IMR-90 (cell line): ENCODE measurements around the gene SH3TC1. TPM values are rescaled to one million over a fixed set of nuclear protein-coding genes. Genes with fewer than 3 reads are reported as not detected.

Experiments used
- ATAC-seq: fragments of 200-7000 bp; cut with Tn5 transposase; 2 replicates; pipeline ENCODE4 v1.9.1; 2020; ENCODE audit warnings: low read depth, mild to moderate bottlenecking, moderate library complexity
- BruUV-seq: library from RNA; stranded (reverse); fragments of 400-500 nt; replicated peaks from 2 replicates; lab custom pipeline; 2021; lab: Mats Ljungman, UMichigan
- CTCF ChIA-PET: fragments of 300-600 bp; formaldehyde crosslinking; extraction: SDS; loops from one replicate; lab custom pipeline; 2021; ENCODE audit warnings: antibody characterized with exemption; lab: Yijun Ruan, JAX
- POLR2A ChIA-PET: fragments of 300-600 bp; sonication (Branson Sonifier 250); formaldehyde crosslinking; loops from one replicate; lab custom pipeline; 2022; ENCODE audit warnings: antibody characterized with exemption; ENCODE audit not compliant: unreplicated experiment; lab: Charles Lee
- DNase-seq: peaks from one replicate; pipeline ENCODE4 v3.0.0; 2013
- H2AFZ ChIP-seq: replicated peaks from 2 replicates; pipeline ENCODE3; 2013; ENCODE audit warnings: low read length, mild to moderate bottlenecking; ENCODE audit not compliant: poor library complexity
- H2AK5ac ChIP-seq: 2 replicates; pipeline ENCODE4 v1.6.1; 2013; ENCODE audit warnings: low read depth, low read length, inconsistent platforms
- H2AK9ac ChIP-seq: replicated peaks from 2 replicates; pipeline ENCODE3; 2013; ENCODE audit warnings: mild to moderate bottlenecking, low read depth, low read length, moderate library complexity; ENCODE audit not compliant: poor library complexity
- H2BK120ac ChIP-seq: 2 replicates; pipeline ENCODE4 v1.6.1; 2013; ENCODE audit warnings: low read depth, low read length, inconsistent platforms
- H2BK15ac ChIP-seq: 3 replicates; pipeline ENCODE4 v1.6.1; 2013; ENCODE audit warnings: low read depth, low read length, inconsistent platforms
- H2BK20ac ChIP-seq: 2 replicates; pipeline ENCODE4 v1.6.1; 2013; ENCODE audit warnings: low read depth, mild to moderate bottlenecking, inconsistent platforms, low read length, moderate library complexity
- H2BK5ac ChIP-seq: 2 replicates; pipeline ENCODE4 v1.6.1; 2013; ENCODE audit warnings: mild to moderate bottlenecking, low read depth, low read length, inconsistent platforms; ENCODE audit not compliant: poor library complexity, severe bottlenecking
- H3K14ac ChIP-seq: replicated peaks from 2 replicates; pipeline ENCODE4 v1.6.1; 2013; ENCODE audit warnings: low read depth, low read length, inconsistent platforms
- H3K18ac ChIP-seq: 2 replicates; pipeline ENCODE4 v1.6.1; 2013; ENCODE audit warnings: low read depth, low read length, control low read depth
- H3K23ac ChIP-seq: 2 replicates; pipeline ENCODE4 v1.6.1; 2013; ENCODE audit warnings: low read depth, low read length, inconsistent platforms
- H3K27ac ChIP-seq: 2 replicates; pipeline ENCODE4 v1.5.1; 2013; ENCODE audit warnings: mild to moderate bottlenecking, control low read depth, low read length; ENCODE audit not compliant: insufficient read depth
- H3K27me3 ChIP-seq: 2 replicates; pipeline ENCODE4 v1.6.1; 2013; ENCODE audit warnings: low read length; ENCODE audit not compliant: control insufficient read depth, insufficient read depth
- H3K36me3 ChIP-seq: 2 replicates; pipeline ENCODE4 v1.6.1; 2013; ENCODE audit warnings: low read length, mixed read lengths; ENCODE audit not compliant: control insufficient read depth, insufficient read depth
- H3K4ac ChIP-seq: 2 replicates; pipeline ENCODE4 v1.6.1; 2013; ENCODE audit warnings: low read depth, low read length, inconsistent platforms
- H3K4me1 ChIP-seq: 2 replicates; pipeline ENCODE4 v1.6.1; 2013; ENCODE audit warnings: low read length, mixed read lengths; ENCODE audit not compliant: control insufficient read depth, insufficient read depth
- H3K4me2 ChIP-seq: 2 replicates; pipeline ENCODE4 v1.6.1; 2013; ENCODE audit warnings: low read depth, mild to moderate bottlenecking, control low read depth, low read length, moderate library complexity
- H3K4me3 ChIP-seq: 2 replicates; pipeline ENCODE4 v1.5.1; 2013; ENCODE audit warnings: low read depth, mild to moderate bottlenecking, control low read depth, low read length, moderate library complexity; ENCODE audit not compliant: insufficient read depth
- H3K56ac ChIP-seq: 2 replicates; pipeline ENCODE4 v1.6.1; 2013; ENCODE audit warnings: low read length, inconsistent platforms; ENCODE audit not compliant: insufficient read depth; ENCODE audit errors: extremely low read depth
- H3K79me1 ChIP-seq, 2 experiments: 2 replicates each; pipeline ENCODE4 v1.6.1; 2013; ENCODE audit warnings: low read length in 2 of 2, inconsistent platforms in 1 of 2, low read depth in 1 of 2
- H3K9ac ChIP-seq: 2 replicates; pipeline ENCODE4 v1.6.1; 2013; ENCODE audit warnings: low read depth, low read length, control low read depth
- H3K9me1 ChIP-seq: 2 replicates; pipeline ENCODE4 v1.6.1; 2013; ENCODE audit warnings: low read length, inconsistent platforms; ENCODE audit not compliant: insufficient read depth
- H3K9me3 ChIP-seq: 2 replicates; pipeline ENCODE4 v1.6.1; 2013; ENCODE audit warnings: low read length; ENCODE audit not compliant: control insufficient read depth, insufficient read depth
- H4K20me1 ChIP-seq: 2 replicates; pipeline ENCODE4 v1.6.1; 2013; ENCODE audit warnings: low read length, inconsistent platforms; ENCODE audit not compliant: insufficient read depth
- H4K5ac ChIP-seq: 2 replicates; pipeline ENCODE4 v1.6.1; 2013; ENCODE audit warnings: mild to moderate bottlenecking, low read depth, low read length, control low read depth
- H4K8ac ChIP-seq, 2 experiments: 2 replicates each; pipeline ENCODE4 v1.6.1; 2013; ENCODE audit warnings: low read depth in 2 of 2, low read length in 2 of 2, control low read depth in 1 of 2, inconsistent platforms in 1 of 2
- H4K91ac ChIP-seq: 2 replicates; pipeline ENCODE4 v1.6.1; 2013; ENCODE audit warnings: low read depth, low read length, inconsistent platforms; ENCODE audit not compliant: insufficient read depth
- BHLHE40 ChIP-seq: fragments of 150-350 bp; IDR thresholded peaks from 2 replicates; pipeline ENCODE4 v1.6.1; 2016; ENCODE audit warnings: mild to moderate bottlenecking, low read depth, low read length
- CHD1 ChIP-seq: IDR thresholded peaks from 2 replicates; pipeline ENCODE4 v1.6.1; 2012; ENCODE audit warnings: low read depth, low read length, improper control_type of control experiment
- FOS ChIP-seq: fragments of 150-350 bp; IDR thresholded peaks from 2 replicates; pipeline ENCODE4 v1.6.1; 2016; ENCODE audit warnings: low read depth, low read length
- MAFK ChIP-seq: IDR thresholded peaks from 2 replicates; pipeline ENCODE4 v1.6.1; 2012; ENCODE audit warnings: low read depth, low read length, improper control_type of control experiment
- MXI1 ChIP-seq: IDR thresholded peaks from 2 replicates; pipeline ENCODE4 v1.6.1; 2012; ENCODE audit warnings: low read depth, mild to moderate bottlenecking, low read length, moderate library complexity, borderline replicate concordance
- NFE2L2 ChIP-seq: fragments of 150-350 bp; IDR thresholded peaks from 2 replicates; pipeline ENCODE4 v1.6.1; 2016; ENCODE audit warnings: low read depth, mild to moderate bottlenecking, low read length
- POLR2A ChIP-seq: IDR thresholded peaks from 2 replicates; pipeline ENCODE4 v1.6.1; 2012; ENCODE audit warnings: mild to moderate bottlenecking, low read depth, low read length
- RAD21 ChIP-seq: IDR thresholded peaks from 2 replicates; pipeline ENCODE4 v1.6.1; 2012; ENCODE audit warnings: low read length, improper control_type of control experiment
- RCOR1 ChIP-seq: IDR thresholded peaks from 2 replicates; pipeline ENCODE4 v1.6.1; 2012; ENCODE audit warnings: mild to moderate bottlenecking, low read length, improper control_type of control experiment; ENCODE audit not compliant: insufficient replicate concordance
- RFX5 ChIP-seq: IDR thresholded peaks from 2 replicates; pipeline ENCODE4 v1.8.0; 2012; ENCODE audit warnings: low read depth, mild to moderate bottlenecking, low read length, moderate library complexity
- SMC3 ChIP-seq: fragments of 150-350 bp; IDR thresholded peaks from 2 replicates; pipeline ENCODE4 v1.6.1; 2016; ENCODE audit warnings: low read depth, mild to moderate bottlenecking, antibody characterized with exemption, low read length, moderate library complexity
- WGBS, 2 experiments: methylation state at CpG; one replicate each; pipeline versions ENCODE4 v1.1.5 to v1.1.7; 2013; ENCODE audit warnings: missing lambda C conversion rate in 2 of 2; ENCODE audit not compliant: insufficient read length in 1 of 2; ENCODE audit errors: extremely low coverage in 2 of 2; 5-methylcytosine and 5-hydroxymethylcytosine counted together
- dilution Hi-C: fragments of 300-500 bp; cut with HindIII; formaldehyde crosslinking; loops from one replicate; pipeline ENCODE4 v1.14.3; 2018; ENCODE audit warnings: low sequenced_read_pairs; ENCODE audit not compliant: unreplicated experiment
- in situ Hi-C: fragments of 300-500 bp; cut with MboI; formaldehyde crosslinking; loops from 3 replicates; pipeline ENCODE4 v1.14.3; 2019; ENCODE audit warnings: low sequenced_read_pairs, inconsistent platforms, mixed read lengths
- intact Hi-C: fragments of 100-400 bp; cut with micrococcal nuclease; formaldehyde crosslinking; loops from 2 replicates; pipeline ENCODE4 v1.10.0; 2022
- polyA plus RNA-seq, 3 experiments: library from polyadenylated mRNA; depleted of rRNA; stranded (reverse); fragments of >200 nt; gene quantifications; 2 replicates each; pipeline ENCODE4 v1.2.3, GENCODE V29; 2012; ENCODE audit warnings: low replicate concordance in 1 of 3
- total RNA-seq: library from RNA; depleted of rRNA; stranded (reverse); fragments of >200 nt; gene quantifications from 2 replicates; pipeline ENCODE4 v1.2.3, GENCODE V29; 2012
- TF ChIP-seq, protein P1 (sequence below): fragments of 150-350 bp; IDR thresholded peaks from 2 replicates; pipeline ENCODE4 v1.6.1; 2017; ENCODE audit warnings: mild to moderate bottlenecking, antibody characterized with exemption, low read length, low read depth
- TF ChIP-seq, protein P2 (sequence below): conservative IDR thresholded peaks from 2 replicates; pipeline ENCODE4 v1.5.1; 2012; ENCODE audit warnings: mild to moderate bottlenecking, low read depth, low read length, improper control_type of control experiment
- TF ChIP-seq, protein P3 (sequence below): fragments of 150-350 bp; IDR thresholded peaks from 2 replicates; pipeline ENCODE4 v1.6.1; 2016; ENCODE audit warnings: low read depth, mild to moderate bottlenecking, low read length, moderate library complexity, borderline replicate concordance

The SH3TC1 gene
- total and polyA plus RNA-seq, 2 of the 4 experiments (the other 2 are of a cell fraction): 1.6 to 2.2 TPM

DNA sequence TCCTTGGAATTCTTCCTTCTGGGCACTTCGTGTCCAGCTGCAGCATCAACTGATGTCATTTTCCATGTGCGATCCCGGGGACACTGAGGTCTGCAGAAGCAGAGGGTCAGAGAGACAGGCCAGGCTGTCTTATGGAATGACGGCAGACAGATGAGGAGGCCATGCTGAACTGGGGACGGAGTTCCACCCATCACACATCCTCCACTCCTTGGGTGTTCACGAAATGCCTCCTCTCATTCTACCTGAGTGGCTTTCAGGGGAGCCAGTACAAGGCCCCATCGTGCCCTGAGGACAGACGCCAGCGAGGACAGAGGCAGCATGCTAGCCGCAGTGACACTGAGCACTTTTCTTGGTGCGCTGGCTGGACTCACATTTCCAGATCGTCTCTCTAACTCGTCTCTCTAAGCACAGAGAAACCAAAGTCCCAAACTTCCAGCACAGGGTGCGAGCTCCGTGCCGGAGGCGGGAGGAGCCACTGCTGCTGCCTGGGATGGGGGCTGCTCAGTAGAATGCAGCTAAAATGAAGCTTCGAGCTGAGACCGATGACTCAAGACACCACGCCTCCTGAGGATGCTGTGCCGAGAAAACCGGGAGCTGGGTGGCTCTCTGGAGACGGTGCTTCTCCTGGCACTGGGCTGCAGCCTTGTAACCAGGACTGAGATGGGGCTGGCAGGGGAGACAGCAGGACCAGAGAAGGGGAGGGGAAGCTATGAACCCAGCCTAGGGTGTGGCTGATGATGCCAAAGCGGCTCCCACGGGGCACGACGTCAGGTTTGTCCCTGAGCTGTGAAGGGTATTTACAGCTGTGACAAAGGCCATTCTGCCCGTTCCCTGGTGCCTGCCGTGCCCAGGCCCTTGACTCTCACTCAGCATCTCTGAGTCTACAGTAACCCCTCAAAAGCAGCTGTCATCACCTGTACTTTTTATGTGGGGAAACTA lies 48.7 kb upstream of the SH3TC1 start:
- Histone ChIP-seq H3K27ac (no peak overlapping the region), H2BK5ac (no peak overlapping the region), H3K4ac (no peak overlapping the region), H3K56ac (no peak overlapping the region), H3K4me1 (no peaks in the 10 kb centered on the region), H3K4me2 (no peak overlapping the region), H3K36me3 (no peaks in the 10 kb centered on the region), H4K5ac (no peak overlapping the region), H4K8ac (no peak overlapping the region), H3K9me3 (no peaks in the 10 kb centered on the region), H3K4me3 (no peak overlapping the region), H2BK120ac (no peak overlapping the region), H3K14ac (no peak overlapping the region), H4K20me1 (no peaks in the 10 kb centered on the region; the same call in 1 of the 2 replicates), H3K9ac (no peak overlapping the region), H2BK20ac (no peak overlapping the region), H3K9me1 (0 out of 2 replicates have a peak, but pooled peaks cover 4% of the 10 kb centered on the region), H2AFZ (no peak overlapping the region), H3K18ac (no peak overlapping the region), H3K79me1 (no peaks in the 10 kb centered on the region), H2AK9ac (no peak overlapping the region), H4K91ac (no peak overlapping the region), H3K23ac (no peak overlapping the region), H2BK15ac (no peak overlapping the region), H3K27me3 (peaks cover 71% of the 10 kb centered on the region), H2AK5ac (no peak overlapping the region)
- intact Hi-C loops: no loop called here
- ChIA-PET CTCF (interaction anchor here (0.6 kb wide), 1 partner anchor 383 kb away, joined by 3 read pairs; no protein-coding TSS in a partner anchor), POLR2A (no interaction called here)
- in situ Hi-C loops: no loop called here
- no peak for DNase-seq
- dilution Hi-C loops: no loop called here
- 73% methylated on average over 9 of the region's 29 CpGs; no CpG with 5 or more reads in 1 of the 2 experiments for WGBS, 2 experiments
- no peak for ATAC-seq
- BruUV-seq: no TSS peak
- TF ChIP-seq POLR2A: no peak
- no peak for TF ChIP-seq FOS
- no peak for TF ChIP-seq CHD1
- TF ChIP-seq BHLHE40: no peak
- TF ChIP-seq, protein P1, sequence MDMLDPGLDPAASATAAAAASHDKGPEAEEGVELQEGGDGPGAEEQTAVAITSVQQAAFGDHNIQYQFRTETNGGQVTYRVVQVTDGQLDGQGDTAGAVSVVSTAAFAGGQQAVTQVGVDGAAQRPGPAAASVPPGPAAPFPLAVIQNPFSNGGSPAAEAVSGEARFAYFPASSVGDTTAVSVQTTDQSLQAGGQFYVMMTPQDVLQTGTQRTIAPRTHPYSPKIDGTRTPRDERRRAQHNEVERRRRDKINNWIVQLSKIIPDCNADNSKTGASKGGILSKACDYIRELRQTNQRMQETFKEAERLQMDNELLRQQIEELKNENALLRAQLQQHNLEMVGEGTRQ: no peak
- TF ChIP-seq RAD21: no peak
- no peak for TF ChIP-seq MAFK
- no peak for TF ChIP-seq RFX5
- no peak for TF ChIP-seq RCOR1
- TF ChIP-seq, protein P2, sequence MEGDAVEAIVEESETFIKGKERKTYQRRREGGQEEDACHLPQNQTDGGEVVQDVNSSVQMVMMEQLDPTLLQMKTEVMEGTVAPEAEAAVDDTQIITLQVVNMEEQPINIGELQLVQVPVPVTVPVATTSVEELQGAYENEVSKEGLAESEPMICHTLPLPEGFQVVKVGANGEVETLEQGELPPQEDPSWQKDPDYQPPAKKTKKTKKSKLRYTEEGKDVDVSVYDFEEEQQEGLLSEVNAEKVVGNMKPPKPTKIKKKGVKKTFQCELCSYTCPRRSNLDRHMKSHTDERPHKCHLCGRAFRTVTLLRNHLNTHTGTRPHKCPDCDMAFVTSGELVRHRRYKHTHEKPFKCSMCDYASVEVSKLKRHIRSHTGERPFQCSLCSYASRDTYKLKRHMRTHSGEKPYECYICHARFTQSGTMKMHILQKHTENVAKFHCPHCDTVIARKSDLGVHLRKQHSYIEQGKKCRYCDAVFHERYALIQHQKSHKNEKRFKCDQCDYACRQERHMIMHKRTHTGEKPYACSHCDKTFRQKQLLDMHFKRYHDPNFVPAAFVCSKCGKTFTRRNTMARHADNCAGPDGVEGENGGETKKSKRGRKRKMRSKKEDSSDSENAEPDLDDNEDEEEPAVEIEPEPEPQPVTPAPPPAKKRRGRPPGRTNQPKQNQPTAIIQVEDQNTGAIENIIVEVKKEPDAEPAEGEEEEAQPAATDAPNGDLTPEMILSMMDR: no peak
- TF ChIP-seq, protein P3, sequence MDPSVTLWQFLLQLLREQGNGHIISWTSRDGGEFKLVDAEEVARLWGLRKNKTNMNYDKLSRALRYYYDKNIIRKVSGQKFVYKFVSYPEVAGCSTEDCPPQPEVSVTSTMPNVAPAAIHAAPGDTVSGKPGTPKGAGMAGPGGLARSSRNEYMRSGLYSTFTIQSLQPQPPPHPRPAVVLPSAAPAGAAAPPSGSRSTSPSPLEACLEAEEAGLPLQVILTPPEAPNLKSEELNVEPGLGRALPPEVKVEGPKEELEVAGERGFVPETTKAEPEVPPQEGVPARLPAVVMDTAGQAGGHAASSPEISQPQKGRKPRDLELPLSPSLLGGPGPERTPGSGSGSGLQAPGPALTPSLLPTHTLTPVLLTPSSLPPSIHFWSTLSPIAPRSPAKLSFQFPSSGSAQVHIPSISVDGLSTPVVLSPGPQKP: no peak
- no peak for TF ChIP-seq NFE2L2
- TF ChIP-seq MXI1: no peak
- no peak for TF ChIP-seq SMC3
